GM19193 (cell line): ENCODE results near the gene MAST4.

Experiments
- POLR2A ChIP-seq: IDR thresholded peaks from 4 replicates; pipeline ENCODE4 v1.6.1; 2011; ENCODE audit not compliant: insufficient read depth, insufficient read length; ENCODE audit errors: extremely low read depth

Gene MAST4

GRCh38 chr5:66863243-66864170, 267.3 kb downstream of the MAST4 start:
- no peak for TF ChIP-seq POLR2A

- no peak for TF ChIP-seq POLR2A
Measured at GRCh38 chr5:66864240-66864884, 268.2 kb downstream of the MAST4 start.

GRCh38 chr5:66867618-66868322, 271.6 kb downstream of the MAST4 start:
- no peak for TF ChIP-seq POLR2A

GRCh38 chr5:66869347-66869746, 273.2 kb downstream of the MAST4 start:
- no peak for TF ChIP-seq POLR2A

GRCh38 chr5:66870708-66871107, 274.5 kb downstream of the MAST4 start:
- TF ChIP-seq POLR2A: no peak

GRCh38 chr5:66871651-66872050, 275.5 kb downstream of the MAST4 start:
- no peak for TF ChIP-seq POLR2A

- no peak for TF ChIP-seq POLR2A
Measured at GRCh38 chr5:66872736-66873331, 276.6 kb downstream of the MAST4 start.

GRCh38 chr5:66874004-66874403, 277.8 kb downstream of the MAST4 start:
- TF ChIP-seq POLR2A: no peak

- no peak for TF ChIP-seq POLR2A
Measured at GRCh38 chr5:66875315-66875714, 279.1 kb downstream of the MAST4 start.

GRCh38 chr5:66876266-66876807, 280.1 kb downstream of the MAST4 start:
- TF ChIP-seq POLR2A: no peak

- no peak for TF ChIP-seq POLR2A
Measured at GRCh38 chr5:66877843-66878242, 281.6 kb downstream of the MAST4 start.

- no peak for TF ChIP-seq POLR2A
Measured at GRCh38 chr5:66880401-66880800, 284.2 kb downstream of the MAST4 start.

GRCh38 chr5:66881480-66882161, 285.4 kb downstream of the MAST4 start:
- no peak for TF ChIP-seq POLR2A

GRCh38 chr5:66882606-66883227, 286.5 kb downstream of the MAST4 start:
- TF ChIP-seq POLR2A: no peak
